Medulla oblongata (tissue), 1 donor: Measurements from ENCODE around the gene TMEM125.
A peak's percentile ranks its signal among the peaks of the same experiment; 100 is the strongest.

ENCODE experiments used
- DNase-seq: peaks from one replicate; pipeline ENCODE4 v3.0.0-alpha.2; 2015; ENCODE audit errors: extremely low spot score

Gene TMEM125

GRCh38 chr1:43274125-43274803, 4.5 kb downstream of the TMEM125 start:
- DNase-seq: no peak

- no peak for DNase-seq
These were observed 5.0 kb downstream of the TMEM125 start for GRCh38 chr1:43274804-43275180.

- no peak for DNase-seq
These were observed 6.2 kb downstream of the TMEM125 start for GRCh38 chr1:43275826-43276620.

- DNase-seq: no peak
These were observed 6.9 kb downstream of the TMEM125 start for GRCh38 chr1:43276673-43277072.

- DNase-seq: no peak
These were observed 7.5 kb downstream of the TMEM125 start for GRCh38 chr1:43277116-43277876.

GRCh38 chr1:43279161-43279560, 9.4 kb downstream of the TMEM125 start:
- DNase-seq: no peak

GRCh38 chr1:43279666-43280065, 9.9 kb downstream of the TMEM125 start:
- DNase-seq: no peak

GRCh38 chr1:43280692-43281091, 10.9 kb downstream of the TMEM125 start:
- no peak for DNase-seq

GRCh38 chr1:43282220-43283195, 12.7 kb downstream of the TMEM125 start:
- peak; percentile 82 for DNase-seq

GRCh38 chr1:43284065-43284464, 14.3 kb downstream of the TMEM125 start:
- DNase-seq: no peak

- no peak for DNase-seq
These were observed 14.8 kb downstream of the TMEM125 start for GRCh38 chr1:43284546-43285110.

GRCh38 chr1:43285269-43285990, 15.6 kb downstream of the TMEM125 start, which contains the start of gene C1orf210:
Gene C1orf210 (minus strand): TSS chr1:43285581. CDS start chr1:43283270, 2,311 bp downstream.
- no peak for DNase-seq

- no peak for DNase-seq
These were observed 16.3 kb downstream of the TMEM125 start for GRCh38 chr1:43286115-43286514.

- DNase-seq: no peak
These were observed 16.8 kb downstream of the TMEM125 start for GRCh38 chr1:43286533-43286932.

GRCh38 chr1:43288058-43288784, 18.4 kb downstream of the TMEM125 start:
- DNase-seq: no peak

- no peak for DNase-seq
These were observed 19.3 kb downstream of the TMEM125 start for GRCh38 chr1:43288785-43289706.

- DNase-seq: no peak
These were observed 22.4 kb downstream of the TMEM125 start for GRCh38 chr1:43292216-43292615.

GRCh38 chr1:43292679-43293078, 22.9 kb downstream of the TMEM125 start:
- DNase-seq: no peak
